H1 (cell line): ENCODE results near the gene PDE4B. TPM values are rescaled to one million over a fixed set of nuclear protein-coding genes. Genes with fewer than 3 reads are reported as not detected.

ENCODE experiments used
- CTCF ChIA-PET: fragments of 300-600 bp; sonication (Branson Sonifier 250); formaldehyde crosslinking; loops from one replicate; lab custom pipeline; 2021; ENCODE audit not compliant: partially characterized antibody; lab: Charles Lee
- POLR2A ChIA-PET: fragments of 300-600 bp; sonication (Branson Sonifier 250); formaldehyde crosslinking; loops from one replicate; lab custom pipeline; 2021; ENCODE audit warnings: inconsistent platforms; ENCODE audit not compliant: partially characterized antibody; lab: Charles Lee
- DNase-seq, 2 experiments: peaks; one replicate each; pipeline versions ENCODE4 v3.0.0 to v3.0.0-alpha.2; 2010 to 2022; ENCODE audit warnings: low spot score in 2 of 2, low read depth in 1 of 2, mixed read lengths in 1 of 2
- FAIRE-seq: peaks from 2 replicates; lab custom pipeline; 2011; peaks lifted over from hg19 to GRCh38; lab: Jason Lieb, UNC
- H2AFZ ChIP-seq: 2 replicates; pipeline ENCODE4 v1.8.1; 2012; ENCODE audit warnings: low read length, inconsistent platforms
- H2AK5ac ChIP-seq: 2 replicates; pipeline ENCODE4 v1.6.1; 2013; ENCODE audit warnings: low read depth, low read length
- H2BK120ac ChIP-seq: replicated peaks from 2 replicates; pipeline ENCODE3; 2013; ENCODE audit warnings: low read depth, low read length, inconsistent platforms
- H2BK12ac ChIP-seq: 2 replicates; pipeline ENCODE4 v1.6.1; 2013; ENCODE audit warnings: low read depth, low read length
- H2BK15ac ChIP-seq: 2 replicates; pipeline ENCODE4 v1.6.1; 2013; ENCODE audit warnings: low read length
- H2BK20ac ChIP-seq: 2 replicates; pipeline ENCODE4 v1.6.1; 2013; ENCODE audit warnings: low read length
- H2BK5ac ChIP-seq: 2 replicates; pipeline ENCODE4 v1.6.1; 2013; ENCODE audit warnings: low read depth, low read length
- H3K14ac ChIP-seq: 2 replicates; pipeline ENCODE4 v1.6.1; 2013; ENCODE audit warnings: inconsistent platforms; ENCODE audit not compliant: insufficient read length
- H3K18ac ChIP-seq: 2 replicates; pipeline ENCODE4 v1.6.1; 2013; ENCODE audit warnings: low read length; ENCODE audit errors: extremely low read depth
- H3K23ac ChIP-seq: 2 replicates; pipeline ENCODE4 v1.6.1; 2013; ENCODE audit warnings: inconsistent platforms; ENCODE audit not compliant: insufficient read length
- H3K23me2 ChIP-seq: 2 replicates; pipeline ENCODE4 v1.6.1; 2013; ENCODE audit warnings: low read depth, low read length
- H3K27ac ChIP-seq: 2 replicates; pipeline ENCODE4 v1.6.1; 2011; ENCODE audit warnings: low read depth, low read length, inconsistent platforms
- H3K27me3 ChIP-seq, 4 experiments: replicated peaks in 1 of 4; 1 replicate in 1 of 4; 2 replicates in 3 of 4; pipeline versions ENCODE4 v1.6.1 to v1.8.1; 2011 to 2013; ENCODE audit warnings: low read length in 3 of 4, mild to moderate bottlenecking in 3 of 4, inconsistent platforms in 2 of 4, mixed read lengths in 2 of 4, moderate library complexity in 1 of 4; ENCODE audit not compliant: control insufficient read depth in 3 of 4, insufficient read depth in 3 of 4; ENCODE audit errors: extremely low read depth in 1 of 4
- H3K36me3 ChIP-seq, 4 experiments: 2 replicates each; pipeline versions ENCODE4 v1.6.1 to v1.8.1; 2011 to 2013; ENCODE audit warnings: mild to moderate bottlenecking in 4 of 4, low read length in 3 of 4, moderate library complexity in 2 of 4, control low read depth in 1 of 4, inconsistent platforms in 1 of 4; ENCODE audit not compliant: insufficient read depth in 4 of 4, control insufficient read depth in 2 of 4
- H3K4ac ChIP-seq: replicated peaks from 2 replicates; pipeline ENCODE3; 2013; ENCODE audit warnings: low read length, low read depth, mixed read lengths, inconsistent platforms; ENCODE audit not compliant: insufficient read length
- H3K4me1 ChIP-seq, 4 experiments: replicated peaks in 1 of 4; 1 replicate in 1 of 4; 2 replicates in 3 of 4; pipeline versions ENCODE4 v1.6.1 to v1.8.1; 2011 to 2013; ENCODE audit warnings: low read length in 3 of 4, inconsistent platforms in 2 of 4, mixed read lengths in 1 of 4; ENCODE audit not compliant: insufficient read depth in 4 of 4, control insufficient read depth in 3 of 4
- H3K4me2 ChIP-seq, 2 experiments: 2 replicates each; pipeline versions ENCODE4 v1.6.1 to v1.8.1; 2011 to 2013; ENCODE audit warnings: low read depth in 2 of 2, low read length in 2 of 2, control low read depth in 1 of 2, inconsistent platforms in 1 of 2, mild to moderate bottlenecking in 1 of 2; ENCODE audit not compliant: insufficient read depth in 1 of 2
- H3K4me3 ChIP-seq, 4 experiments: fragments of 200-600, 300-600 bp in 1 of 4; sonication (generic), shearing (Covaris generic), sonication (Bioruptor Twin) in 1 of 4; 2 replicates each; pipeline versions ENCODE4 v1.5.1 to v1.8.1; 2011 to 2016; ENCODE audit warnings: low read length in 4 of 4, low read depth in 3 of 4, control low read depth in 2 of 4, inconsistent platforms in 2 of 4, mild to moderate bottlenecking in 2 of 4, mixed read lengths in 1 of 4, moderate library complexity in 1 of 4; ENCODE audit not compliant: insufficient read depth in 2 of 4; ENCODE audit errors: extremely low read depth in 1 of 4
- H3K56ac ChIP-seq: replicated peaks from 2 replicates; pipeline ENCODE3; 2013; ENCODE audit warnings: low read depth, mild to moderate bottlenecking, mixed read lengths, low read length, inconsistent platforms; ENCODE audit not compliant: insufficient read length
- H3K79me1 ChIP-seq: 2 replicates; pipeline ENCODE4 v1.6.1; 2013; ENCODE audit warnings: low read depth, low read length, control low read depth
- H3K79me2 ChIP-seq, 2 experiments: 2 replicates each; pipeline versions ENCODE4 v1.6.1 to v1.8.1; 2012 to 2013; ENCODE audit warnings: low read length in 2 of 2, mild to moderate bottlenecking in 2 of 2, inconsistent platforms in 1 of 2; ENCODE audit not compliant: insufficient read depth in 2 of 2, control insufficient read depth in 1 of 2
- H3K9ac ChIP-seq, 4 experiments: replicated peaks in 1 of 4; 1 replicate in 1 of 4; 2 replicates in 3 of 4; pipeline versions ENCODE4 v1.6.1 to v1.8.1; 2011 to 2013; ENCODE audit warnings: low read depth in 3 of 4, low read length in 3 of 4, control low read depth in 2 of 4, mild to moderate bottlenecking in 2 of 4, moderate library complexity in 2 of 4, inconsistent platforms in 1 of 4; ENCODE audit errors: extremely low read depth in 1 of 4
- H3K9me3 ChIP-seq, 2 experiments: 2 replicates each; pipeline versions ENCODE4 v1.6.1 to v1.8.1; 2012 to 2013; ENCODE audit warnings: mild to moderate bottlenecking in 2 of 2, moderate library complexity in 2 of 2, control low read depth in 1 of 2, inconsistent platforms in 1 of 2, low read depth in 1 of 2, low read length in 1 of 2, mixed read lengths in 1 of 2; ENCODE audit not compliant: insufficient read depth in 2 of 2
- H4K20me1 ChIP-seq, 2 experiments: replicated peaks in 1 of 2; 2 replicates each; pipeline versions ENCODE3 to v1.8.1; 2011 to 2013; ENCODE audit warnings: inconsistent platforms in 2 of 2, low read length in 2 of 2, mild to moderate bottlenecking in 1 of 2; ENCODE audit not compliant: insufficient read depth in 2 of 2, control insufficient read depth in 1 of 2
- H4K5ac ChIP-seq: 2 replicates; pipeline ENCODE4 v1.6.1; 2013; ENCODE audit warnings: low read length, low read depth, mixed read lengths, inconsistent platforms; ENCODE audit not compliant: insufficient read length
- H4K8ac ChIP-seq: 2 replicates; pipeline ENCODE4 v1.8.0; 2013; ENCODE audit warnings: mild to moderate bottlenecking, moderate library complexity, low read length, inconsistent platforms; ENCODE audit not compliant: insufficient read depth; ENCODE audit errors: extremely low read depth
- H4K91ac ChIP-seq: replicated peaks from 2 replicates; pipeline ENCODE3; 2013; ENCODE audit warnings: low read length, mixed read lengths, inconsistent platforms; ENCODE audit not compliant: insufficient read length
- CHD1 ChIP-seq: IDR thresholded peaks from 2 replicates; pipeline ENCODE4 v1.6.1; 2012; ENCODE audit warnings: low read depth, low read length, improper control_type of control experiment
- CTCF ChIP-seq, 3 experiments: IDR thresholded peaks; 1 replicate in 2 of 3; 2 replicates in 1 of 3; pipeline versions ENCODE4 v1.5.1 to v1.6.1; 2011; ENCODE audit warnings: low read length in 3 of 3, mild to moderate bottlenecking in 3 of 3, inconsistent platforms in 2 of 3, low read depth in 1 of 3, moderate library complexity in 1 of 3; ENCODE audit not compliant: insufficient read depth in 1 of 3; ENCODE audit errors: control extremely low read depth in 1 of 3
- E2F6 ChIP-seq: IDR thresholded peaks from 2 replicates; pipeline ENCODE4 v1.6.1; 2012; ENCODE audit warnings: inconsistent platforms
- FOSL1 ChIP-seq: IDR thresholded peaks from 2 replicates; pipeline ENCODE4 v1.6.1; 2011; ENCODE audit warnings: mild to moderate bottlenecking, low read depth, low read length, moderate library complexity; ENCODE audit not compliant: insufficient read depth
- JUND ChIP-seq: IDR thresholded peaks from 2 replicates; pipeline ENCODE4 v1.6.1; 2011; ENCODE audit warnings: mild to moderate bottlenecking, improper control_type of control experiment, low read length
- KDM4A ChIP-seq: IDR thresholded peaks from one replicate; pipeline ENCODE4 v1.7.1; 2012; ENCODE audit warnings: low read depth, mild to moderate bottlenecking, moderate library complexity, low read length, inconsistent platforms; ENCODE audit not compliant: severe bottlenecking
- POLR2A ChIP-seq, 2 experiments: IDR thresholded peaks; 1 replicate in 1 of 2; 2 replicates in 1 of 2; pipeline ENCODE4 v1.6.1; 2011; ENCODE audit warnings: low read depth in 2 of 2, low read length in 2 of 2, mild to moderate bottlenecking in 2 of 2; ENCODE audit errors: control extremely low read depth in 1 of 2
- POU5F1 ChIP-seq: IDR thresholded peaks from 2 replicates; pipeline ENCODE4 v1.6.1; 2011; ENCODE audit warnings: low read depth, mild to moderate bottlenecking, low read length, moderate library complexity
- RXRA ChIP-seq: IDR thresholded peaks from 2 replicates; pipeline ENCODE4 v1.6.1; 2011; ENCODE audit warnings: low read depth, mild to moderate bottlenecking, low read length, moderate library complexity; ENCODE audit not compliant: insufficient read depth
- SP2 ChIP-seq: IDR thresholded peaks from 2 replicates; pipeline ENCODE4 v1.6.1; 2012; ENCODE audit warnings: mild to moderate bottlenecking, low read length, inconsistent platforms
- TBP ChIP-seq: IDR thresholded peaks from 2 replicates; pipeline ENCODE4 v1.6.1; 2011; ENCODE audit warnings: low read depth, low read length, improper control_type of control experiment
- TEAD4 ChIP-seq: IDR thresholded peaks from 2 replicates; pipeline ENCODE4 v1.6.1; 2012; ENCODE audit warnings: low read depth, low read length, inconsistent platforms, mixed read lengths
- ZNF274 ChIP-seq: IDR thresholded peaks from 2 replicates; pipeline ENCODE4 v1.7.0; 2012; ENCODE audit warnings: low read length, borderline replicate concordance; ENCODE audit errors: extremely low read depth
- WGBS, 2 experiments: shearing (Covaris generic) in 1 of 2; methylation state at CpG; one replicate each; pipeline versions ENCODE4 v1.1.6 to v1.1.7; 2013 to 2015; ENCODE audit warnings: low lambda C conversion rate in 2 of 2, mixed read lengths in 2 of 2, inconsistent platforms in 1 of 2, low coverage in 1 of 2, missing lambda C conversion rate in 1 of 2; ENCODE audit not compliant: insufficient replicate concordance in 2 of 2, insufficient coverage in 1 of 2, insufficient read length in 1 of 2; ENCODE audit errors: extremely low coverage in 1 of 2, missing lambda C conversion rate in 1 of 2; 5-methylcytosine and 5-hydroxymethylcytosine counted together
- polyA plus RNA-seq, 7 experiments: library from polyadenylated mRNA; depleted of rRNA in 3 of 7; stranded (reverse) in 5 of 7; unstranded in 2 of 7; fragments of >200 nt in 5 of 7; fragments of 200-250 nt in 2 of 7; gene quantifications; 1 replicate in 5 of 7; 2 replicates in 1 of 7; 4 replicates in 1 of 7; pipeline versions ENCODE4 v1.2.1 to v1.2.3, GENCODE V29; 2011 to 2013; ENCODE audit warnings: missing spikeins in 2 of 7, mixed read lengths in 2 of 7
- total RNA-seq: library from RNA; stranded (reverse); fragmentation: NEBNext Ultra II Directional; extraction: Animal tissue kit (Norgen Biotek cat#: 25700); gene quantifications from 2 replicates; pipeline ENCODE4 v1.2.1, GENCODE V29; 2021

The PDE4B gene
- total and polyA plus RNA-seq, 2 of the 8 experiments (the other 6 are each of a cell fraction or from before 2014, with no cell fraction given) = 5.0 to 15.1 TPM

GRCh38 chr1:66154394-66154793, 361.7 kb downstream of the PDE4B start:
- Histone ChIP-seq H2BK120ac (no peak overlapping the region), H3K56ac (no peak overlapping the region), H2AFZ (no peak overlapping the region), H3K4me2 (no peak overlapping the region), H3K4me3 (no peak overlapping the region), H2BK20ac (no peak overlapping the region), H2BK12ac (no peak overlapping the region), H3K23me2 (no peaks in the 10 kb centered on the region), H3K27me3 (no peaks in the 10 kb centered on the region), H3K4me1 (no peaks in the 10 kb centered on the region; a peak in 1 of 7 replicates), H3K14ac (no peak overlapping the region), H3K23ac (no peak overlapping the region), H4K5ac (no peak overlapping the region), H4K20me1 (no peaks in the 10 kb centered on the region), H2AK5ac (no peak overlapping the region), H2BK5ac (no peak overlapping the region), H3K9ac (no peak overlapping the region), H2BK15ac (no peak overlapping the region), H4K8ac (no peak overlapping the region), H3K4ac (no peak overlapping the region), H3K9me3 (no peaks in the 10 kb centered on the region), H3K18ac (no peak overlapping the region), H3K27ac (no peak overlapping the region), H3K79me1 (no peaks in the 10 kb centered on the region), H4K91ac (no peak overlapping the region), H3K79me2 (no peaks in the 10 kb centered on the region), H3K36me3 (no peaks in the 10 kb centered on the region)
- 89% methylated on average over 3 of the region's 3 CpGs; no CpG with 5 or more reads in 1 of the 2 experiments for WGBS, 2 experiments
- DNase-seq (no peak), FAIRE-seq (no peak)
- POLR2A ChIA-PET = no interaction called here
- CTCF ChIA-PET = no interaction called here
- TF ChIP-seq TEAD4 (no peak), ZNF274 (no peak), E2F6 (no peak), POLR2A (IDR thresholded peaks at IDR 0.05; ENCODE audit: control extremely low read depth in 1 of 2, low read depth in 2 of 2, low read length in 2 of 2) (no peak), CTCF (IDR thresholded peaks at IDR 0.05; ENCODE audit: control extremely low read depth in 1 of 3, insufficient read depth in 1 of 3, low read depth in 1 of 3, low read length in 3 of 3) (no peak), KDM4A (no peak), JUND (no peak), FOSL1 (no peak), SP2 (no peak), POU5F1 (no peak), TBP (no peak), RXRA (no peak), CHD1 (no peak)
